GM12892 (cell line): ENCODE data around the gene RBM24.

ENCODE experiments used
- DNase-seq: peaks from one replicate; pipeline ENCODE4 v3.0.0; 2011; ENCODE audit not compliant: insufficient read length
- FAIRE-seq: peaks from 2 replicates; lab custom pipeline; 2011; peaks lifted over from hg19 to GRCh38; lab: Jason Lieb, UNC
- POLR2A ChIP-seq: IDR thresholded peaks from 2 replicates; pipeline ENCODE4 v1.6.1; 2011; ENCODE audit warnings: low read depth, low read length, control low read depth
- POLR2AphosphoS5 ChIP-seq: IDR thresholded peaks from 2 replicates; pipeline ENCODE4 v1.6.1; 2011; ENCODE audit warnings: low read depth, low read length, control low read depth
- TAF1 ChIP-seq: IDR thresholded peaks from 2 replicates; pipeline ENCODE4 v1.6.1; 2011; ENCODE audit warnings: low read depth, mild to moderate bottlenecking, control low read depth, low read length, borderline replicate concordance

Gene RBM24

GRCh38 chr6:17269840-17270239 lies 11.3 kb upstream of the RBM24 start:
- no peak for FAIRE-seq
- DNase-seq = no peak
- TF ChIP-seq TAF1 (no peak), POLR2A (no peak), POLR2AphosphoS5 (no peak)

DNA sequence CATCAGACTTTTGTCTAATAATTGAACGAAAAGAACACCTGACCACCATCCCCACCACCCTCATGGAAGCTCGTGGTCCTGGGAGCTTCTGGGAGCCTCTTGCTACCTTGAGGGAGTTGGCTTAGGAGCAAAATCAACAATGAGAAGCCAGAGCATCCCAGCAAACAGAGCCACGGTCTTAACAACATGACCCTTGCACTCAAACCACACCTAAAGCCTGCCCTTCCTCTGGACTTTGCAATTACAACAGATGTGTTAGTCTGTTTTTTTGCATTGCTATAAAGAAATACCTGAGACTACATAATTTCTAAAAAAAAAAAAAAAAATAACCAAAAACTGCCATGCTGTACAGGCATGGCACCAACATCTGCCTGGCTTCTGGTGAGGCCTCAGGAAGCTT lies 9.5 kb upstream of the RBM24 start:
- TF ChIP-seq POLR2AphosphoS5 (no peak), POLR2A (no peak), TAF1 (no peak)
- FAIRE-seq (no peak), DNase-seq (no peak)

DNA sequence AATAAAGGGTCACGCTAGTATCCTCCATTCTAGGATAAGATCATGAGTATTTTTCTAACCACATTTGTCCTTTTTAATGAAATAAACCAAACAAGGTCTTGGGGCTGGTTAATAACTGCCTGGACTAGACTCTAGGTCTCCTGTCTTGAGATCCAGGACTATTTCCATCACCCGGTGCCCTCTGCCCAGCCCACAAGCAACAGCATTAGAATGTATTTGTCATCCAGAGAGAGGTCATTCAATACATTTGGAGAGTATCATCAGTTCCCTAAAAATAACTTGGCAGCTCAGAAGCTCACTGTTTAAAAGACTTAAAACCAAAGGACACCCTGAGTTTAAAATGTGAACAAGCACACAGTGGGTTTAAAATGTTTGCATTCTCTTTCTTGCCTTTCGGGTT lies 4.4 kb upstream of the RBM24 start:
- DNase-seq (no peak), FAIRE-seq (no peak)
- TF ChIP-seq TAF1 = no peak

DNA sequence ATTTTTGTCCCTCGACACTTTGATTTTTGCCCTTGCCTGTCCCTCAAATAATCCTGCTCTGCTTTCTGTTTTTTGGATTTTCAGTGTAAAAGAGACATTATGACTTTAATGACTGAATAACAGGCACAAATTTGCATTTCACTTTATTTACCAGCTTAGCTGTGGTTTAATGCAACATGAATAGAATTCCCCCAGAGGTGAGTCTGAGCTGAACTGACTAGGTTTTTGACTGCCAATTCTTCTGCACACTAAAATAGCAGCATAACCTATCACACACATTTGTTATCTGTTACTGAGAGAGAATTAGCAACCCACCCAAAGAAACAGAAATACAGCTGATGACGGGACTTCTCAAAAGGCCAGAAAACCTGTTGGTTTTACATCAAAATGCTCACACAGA lies 3.9 kb upstream of the RBM24 start:
- DNase-seq (no peak), FAIRE-seq (no peak)
- no peak for TF ChIP-seq POLR2A
- no peak for TF ChIP-seq TAF1
- no peak for TF ChIP-seq POLR2AphosphoS5

- FAIRE-seq (no peak), DNase-seq (no peak)
- no peak for TF ChIP-seq POLR2A
- no peak for TF ChIP-seq POLR2AphosphoS5
These were observed 2.7 kb upstream of the RBM24 start for GRCh38 chr6:17278289-17279063.

DNA sequence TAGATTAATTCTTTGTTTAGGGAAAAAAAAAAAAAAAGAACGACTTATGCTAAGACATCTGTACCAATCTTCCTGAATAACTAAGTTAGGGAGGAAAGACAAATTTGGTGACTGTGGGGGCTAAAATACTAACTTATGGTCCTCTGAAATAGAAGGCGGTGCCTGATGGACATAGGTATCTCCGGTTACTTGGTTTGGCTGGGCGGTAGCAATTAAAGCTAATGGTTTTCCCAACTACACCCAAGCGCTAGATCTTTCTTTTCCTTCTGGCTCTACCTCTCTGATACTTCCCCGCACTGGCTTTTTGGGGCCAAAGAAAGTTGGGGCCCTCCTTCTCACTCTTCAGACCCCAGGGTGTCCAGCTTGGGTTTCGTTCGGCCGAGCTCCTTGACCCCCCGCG lies 1.0 kb upstream of the RBM24 start:
- TF ChIP-seq POLR2AphosphoS5 (no peak), TAF1 (no peak), POLR2A (no peak)
- FAIRE-seq = no peak

DNA sequence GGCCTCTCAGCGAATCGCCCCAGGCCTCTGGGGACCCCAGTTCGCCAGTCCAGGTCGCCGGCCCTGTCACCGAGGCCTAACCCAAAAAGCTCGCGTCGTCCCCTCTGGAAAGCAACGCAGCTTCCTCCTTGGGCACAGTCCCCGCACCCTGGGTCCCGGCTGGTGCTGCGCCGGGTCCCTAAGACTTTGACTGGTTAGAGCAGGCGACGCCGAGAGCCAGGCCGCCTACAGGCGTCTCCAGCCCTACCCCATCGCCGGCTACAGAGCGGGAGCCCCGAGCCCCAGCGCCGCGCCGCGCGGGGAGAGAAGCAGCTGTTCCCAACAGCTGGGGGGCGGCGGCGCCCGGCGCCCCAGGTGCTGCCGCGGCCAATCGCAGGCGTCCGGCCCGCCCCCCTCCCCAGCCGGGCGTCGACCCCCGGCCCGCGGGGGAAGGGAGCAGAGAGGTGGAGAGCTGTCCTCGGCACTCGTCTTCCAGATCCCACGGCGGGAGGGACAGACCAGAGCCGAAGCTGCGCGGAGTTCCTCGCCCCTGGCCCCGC lies 540 bp upstream of the RBM24 start:
- DNase-seq = no peak
- TF ChIP-seq TAF1 (no peak), POLR2AphosphoS5 (no peak), POLR2A (no peak)
- FAIRE-seq = no peak

More for the DNA sequence above, 1.0 kb upstream of the RBM24 start:
- DNase-seq = no peak

DNA sequence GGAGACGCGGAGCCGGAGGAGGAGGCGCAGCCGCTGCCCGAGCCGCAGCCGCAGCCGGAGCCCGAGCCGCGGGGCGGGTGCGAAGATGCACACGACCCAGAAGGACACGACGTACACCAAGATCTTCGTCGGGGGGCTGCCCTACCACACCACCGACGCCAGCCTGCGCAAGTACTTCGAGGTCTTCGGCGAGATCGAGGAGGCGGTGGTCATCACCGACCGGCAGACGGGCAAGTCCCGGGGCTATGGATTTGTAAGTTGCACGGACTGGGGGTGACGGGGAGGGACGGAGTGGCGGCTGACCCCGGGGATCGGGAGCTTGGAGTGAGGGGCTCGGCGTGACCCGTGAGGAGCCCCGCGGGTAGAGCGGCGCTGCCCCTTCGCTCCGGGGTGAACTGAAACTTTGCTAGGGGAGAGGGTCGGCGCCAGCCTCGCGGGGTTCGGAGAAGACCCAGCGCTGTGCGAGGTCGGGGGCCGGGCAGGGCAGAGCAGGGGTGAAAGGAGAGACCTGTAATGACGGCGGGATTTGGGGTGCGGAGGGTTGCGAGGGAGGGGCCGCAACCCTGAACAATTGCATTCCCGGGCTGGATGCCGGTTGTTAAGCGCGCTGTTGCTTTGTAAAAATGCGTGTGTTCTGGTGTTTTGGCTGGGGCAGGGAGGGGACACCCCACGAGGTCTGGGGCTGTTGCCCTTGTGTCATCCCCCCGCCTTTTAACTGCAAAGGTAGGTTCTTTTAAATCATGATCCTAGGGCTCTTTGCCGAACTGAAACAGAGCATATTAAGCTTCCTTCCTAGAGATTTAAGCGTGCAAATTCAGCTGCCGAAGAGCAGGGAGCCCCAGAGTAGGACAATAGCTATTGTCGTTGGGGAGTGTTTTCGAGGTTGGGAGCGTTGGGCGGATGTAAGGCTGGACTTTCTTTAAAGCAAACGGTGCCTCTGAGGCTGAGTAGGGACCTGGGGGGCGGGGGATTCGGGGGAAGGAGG lies 628 bp downstream of the RBM24 start:
- DNase-seq (no peak), FAIRE-seq (no peak)
- TF ChIP-seq POLR2AphosphoS5 (no peak), POLR2A (no peak), TAF1 (no peak)

DNA sequence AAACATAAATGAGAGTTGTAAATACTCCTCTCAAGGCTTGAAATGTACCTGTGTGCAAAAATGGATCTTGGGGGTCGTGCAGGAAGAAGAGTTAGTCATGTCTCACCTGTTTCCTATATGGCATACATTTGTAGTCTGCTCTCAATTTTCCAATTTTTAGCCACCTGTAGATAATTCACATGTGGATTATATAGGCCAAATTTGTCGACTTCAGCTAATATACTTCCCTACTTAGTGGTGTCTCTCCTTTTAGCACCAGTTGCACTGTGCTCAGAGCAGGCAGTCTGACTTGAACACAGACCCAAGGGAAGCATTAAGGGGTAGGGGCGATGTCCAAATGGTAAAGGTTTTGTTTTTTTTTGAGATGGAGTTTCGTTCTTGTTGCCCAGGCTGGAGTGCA lies 1.9 kb downstream of the RBM24 start:
- DNase-seq (no peak), FAIRE-seq (no peak)
- TF ChIP-seq TAF1 (no peak), POLR2A (no peak), POLR2AphosphoS5 (no peak)

DNA sequence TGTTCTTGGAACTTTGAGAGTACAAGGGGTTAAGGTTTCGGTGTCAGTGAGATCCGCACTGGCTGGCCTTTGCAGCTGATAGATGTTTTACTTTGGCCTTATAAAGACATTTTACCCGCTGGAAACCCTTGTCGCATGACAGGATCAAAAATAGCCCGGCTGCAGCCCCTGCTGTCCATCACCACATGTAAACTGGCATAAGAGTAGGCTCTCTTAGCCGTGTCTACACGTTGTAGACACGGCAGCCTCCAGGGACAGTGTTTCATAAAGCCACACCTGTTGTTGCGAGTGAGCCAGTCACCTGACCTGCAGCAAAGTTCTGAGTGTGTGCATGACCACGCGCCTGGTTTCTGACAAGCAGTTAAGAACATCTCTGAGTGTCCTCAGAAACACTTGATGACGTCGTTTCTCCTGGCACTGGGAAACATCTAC lies 8.5 kb downstream of the RBM24 start:
- DNase-seq (no peak), FAIRE-seq (no peak)
- TF ChIP-seq TAF1 (no peak), POLR2AphosphoS5 (no peak), POLR2A (no peak)

DNA sequence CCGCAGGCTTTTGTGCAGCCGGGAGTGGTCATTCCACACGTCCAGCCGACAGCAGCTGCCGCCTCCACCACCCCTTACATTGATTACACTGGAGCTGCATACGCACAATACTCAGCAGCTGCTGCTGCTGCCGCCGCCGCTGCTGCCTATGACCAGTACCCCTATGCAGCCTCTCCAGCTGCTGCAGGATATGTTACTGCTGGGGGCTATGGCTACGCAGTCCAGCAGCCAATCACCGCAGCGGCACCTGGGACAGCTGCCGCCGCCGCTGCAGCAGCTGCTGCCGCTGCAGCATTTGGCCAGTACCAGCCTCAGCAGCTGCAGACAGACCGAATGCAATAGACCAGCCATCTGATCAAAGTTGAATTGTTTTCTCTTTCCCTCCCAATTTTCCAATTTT lies 10.6 kb downstream of the RBM24 start:
- no peak for DNase-seq
- TF ChIP-seq TAF1 = no peak
- TF ChIP-seq POLR2A = no peak
- TF ChIP-seq POLR2AphosphoS5 = no peak
- no peak for FAIRE-seq

GRCh38 chr6:17292600-17293133 lies 11.5 kb downstream of the RBM24 start:
- TF ChIP-seq TAF1 = no peak
- no peak for TF ChIP-seq POLR2AphosphoS5
- TF ChIP-seq POLR2A = no peak
- DNase-seq = no peak
- FAIRE-seq = no peak
